ENCODE measurements around the gene AKT2. TPM values are rescaled to one million over a fixed set of nuclear protein-coding genes. Genes with fewer than 3 reads are reported as not detected.

Gene AKT2
- total and polyA plus RNA-seq, 10 of the 15 experiments (the other 5 are each of a cell fraction or from before 2014, with no cell fraction given) = 1.0 to 185 (median 71.5) TPM

DNA sequence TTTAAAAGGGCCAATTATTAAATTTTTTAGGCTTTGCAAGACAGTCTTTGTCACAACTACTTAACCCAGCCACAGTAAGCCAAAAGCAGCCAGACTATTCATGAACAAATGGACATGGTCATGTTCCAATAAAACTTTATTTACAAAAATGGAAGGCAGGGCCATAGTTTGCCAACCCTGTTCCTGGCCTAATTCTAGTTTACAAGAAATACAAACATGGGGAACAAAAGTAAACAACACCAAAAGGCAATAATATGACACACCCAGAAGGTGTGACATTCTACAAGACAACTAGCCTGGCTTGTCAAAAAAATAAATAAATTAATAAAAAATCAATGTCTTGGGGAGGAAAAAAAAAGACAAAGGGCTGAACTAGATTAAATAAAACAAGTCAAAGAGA is 33.9 kb downstream of the AKT2 start:
- Histone ChIP-seq H3K4me2 (ENCODE audit: control insufficient read depth, insufficient read depth) (no peak overlapping the region), H4K20me1 (ENCODE audit: control insufficient read depth, insufficient read depth) (no peaks in the 10 kb centered on the region), H3K27me3 (replicated peaks in 1 of 2; ENCODE audit: control insufficient read depth in 2 of 2, insufficient read depth in 2 of 2, low read length in 1 of 2) (no peaks in the 10 kb centered on the region), H3K4me3 (no peak overlapping the region), H3K9me3 (replicated peaks; ENCODE audit: control insufficient read depth, insufficient read depth, low read length) (no peaks in the 10 kb centered on the region), H3K4me1 (ENCODE audit: control insufficient read depth, insufficient read depth, low read length) (no peaks in the 10 kb centered on the region), H3K79me2 (ENCODE audit: control insufficient read depth, insufficient read depth, low read length) (peaks cover 2% of the 10 kb centered on the region; the same call in 1 of the 2 replicates), H3K36me3 (ENCODE audit: control insufficient read depth in 2 of 2, insufficient read depth in 2 of 2, low read length in 1 of 2) (peaks cover 25 to 29% of the 10 kb centered on the region in 2 experiments; a peak in 3 of 4 replicates), H3K27ac (ENCODE audit: control insufficient read depth, insufficient read depth) (no peak overlapping the region), H3K9ac (ENCODE audit: control insufficient read depth, insufficient read depth, low read length) (no peak overlapping the region), H2AFZ (ENCODE audit: control insufficient read depth, low read depth, low read length) (no peak overlapping the region)
- BruUV-seq (replicated peaks) = TSS peak; percentile 42
- CTCF ChIA-PET = no interaction called here
- TF ChIP-seq POU2F2 (IDR thresholded peaks at IDR 0.05; ENCODE audit: borderline replicate concordance, low read depth, low read length) = no peak
- TF ChIP-seq, protein P1, sequence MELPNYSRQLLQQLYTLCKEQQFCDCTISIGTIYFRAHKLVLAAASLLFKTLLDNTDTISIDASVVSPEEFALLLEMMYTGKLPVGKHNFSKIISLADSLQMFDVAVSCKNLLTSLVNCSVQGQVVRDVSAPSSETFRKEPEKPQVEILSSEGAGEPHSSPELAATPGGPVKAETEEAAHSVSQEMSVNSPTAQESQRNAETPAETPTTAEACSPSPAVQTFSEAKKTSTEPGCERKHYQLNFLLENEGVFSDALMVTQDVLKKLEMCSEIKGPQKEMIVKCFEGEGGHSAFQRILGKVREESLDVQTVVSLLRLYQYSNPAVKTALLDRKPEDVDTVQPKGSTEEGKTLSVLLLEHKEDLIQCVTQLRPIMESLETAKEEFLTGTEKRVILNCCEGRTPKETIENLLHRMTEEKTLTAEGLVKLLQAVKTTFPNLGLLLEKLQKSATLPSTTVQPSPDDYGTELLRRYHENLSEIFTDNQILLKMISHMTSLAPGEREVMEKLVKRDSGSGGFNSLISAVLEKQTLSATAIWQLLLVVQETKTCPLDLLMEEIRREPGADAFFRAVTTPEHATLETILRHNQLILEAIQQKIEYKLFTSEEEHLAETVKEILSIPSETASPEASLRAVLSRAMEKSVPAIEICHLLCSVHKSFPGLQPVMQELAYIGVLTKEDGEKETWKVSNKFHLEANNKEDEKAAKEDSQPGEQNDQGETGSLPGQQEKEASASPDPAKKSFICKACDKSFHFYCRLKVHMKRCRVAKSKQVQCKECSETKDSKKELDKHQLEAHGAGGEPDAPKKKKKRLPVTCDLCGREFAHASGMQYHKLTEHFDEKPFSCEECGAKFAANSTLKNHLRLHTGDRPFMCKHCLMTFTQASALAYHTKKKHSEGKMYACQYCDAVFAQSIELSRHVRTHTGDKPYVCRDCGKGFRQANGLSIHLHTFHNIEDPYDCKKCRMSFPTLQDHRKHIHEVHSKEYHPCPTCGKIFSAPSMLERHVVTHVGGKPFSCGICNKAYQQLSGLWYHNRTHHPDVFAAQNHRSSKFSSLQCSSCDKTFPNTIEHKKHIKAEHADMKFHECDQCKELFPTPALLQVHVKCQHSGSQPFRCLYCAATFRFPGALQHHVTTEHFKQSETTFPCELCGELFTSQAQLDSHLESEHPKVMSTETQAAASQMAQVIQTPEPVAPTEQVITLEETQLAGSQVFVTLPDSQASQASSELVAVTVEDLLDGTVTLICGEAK (IDR thresholded peaks at IDR 0.05; ENCODE audit: borderline replicate concordance) = peak; percentile 82
- SMC1A ChIA-PET (ENCODE audit: uncharacterized antibody, unreplicated experiment) = no interaction called here
- RAD21 ChIA-PET (ENCODE audit: unreplicated experiment) = no interaction called here
- in situ Hi-C loops (cut with MboI) = no loop called here
- FAIRE-seq (no peak), DNase-seq (ENCODE audit: low read depth, low spot score) (no peak), ATAC-seq (no peak)
- intact Hi-C loops (cut with micrococcal nuclease; ENCODE audit: unreplicated experiment) = no loop called here
- POLR2A ChIA-PET = no interaction called here

DNA sequence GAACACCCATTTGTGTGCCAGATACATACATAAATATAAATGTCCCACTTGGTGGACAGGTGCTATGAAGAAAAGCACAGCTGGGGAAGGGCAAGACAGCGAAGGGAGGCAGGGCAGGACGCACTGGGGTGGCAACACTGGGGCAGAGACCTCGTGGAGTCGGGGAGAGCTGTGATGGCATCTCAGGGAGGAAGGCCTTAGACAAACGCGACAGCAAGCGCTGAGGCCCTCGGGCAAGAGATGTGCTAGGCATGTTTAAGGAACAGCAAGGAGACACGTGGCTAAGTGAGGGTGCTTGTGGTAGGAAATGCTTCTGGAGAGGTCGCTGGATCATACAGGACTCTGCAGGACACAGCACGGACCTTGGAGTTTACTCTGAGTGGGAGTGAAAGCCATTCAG is 35.4 kb downstream of the AKT2 start:
- H3K79me2 ChIP-seq (ENCODE audit: control insufficient read depth, insufficient read depth, low read length) = peaks cover 2% of the 10 kb centered on the region; the same call in 1 of the 2 replicates
- POLR2A ChIA-PET = no interaction called here
- in situ Hi-C loops (cut with MboI) = no loop called here
- CTCF ChIA-PET = interaction anchor here (1.1 kb wide), 1 partner anchor 24 kb away, joined by 3 read pairs; no protein-coding TSS in a partner anchor
- no peaks in the 10 kb centered on the region for H4K20me1 ChIP-seq (ENCODE audit: control insufficient read depth, insufficient read depth)
- BruUV-seq (replicated peaks) = no TSS peak
- RAD21 ChIA-PET (ENCODE audit: unreplicated experiment) = no interaction called here
- ATAC-seq = no peak
- DNase-seq (ENCODE audit: low read depth, low spot score) = no peak
- no peaks in the 10 kb centered on the region for H3K9me3 ChIP-seq (replicated peaks; ENCODE audit: control insufficient read depth, insufficient read depth, low read length)
- no peak overlapping the region for H3K27ac ChIP-seq (ENCODE audit: control insufficient read depth, insufficient read depth)
- H2AFZ ChIP-seq (ENCODE audit: control insufficient read depth, low read depth, low read length) = no peak overlapping the region
- WGBS (ENCODE audit: insufficient coverage, insufficient replicate concordance, low lambda C conversion rate, missing lambda C conversion rate) = 93% methylated on average over 11 of the region's 11 CpGs
- H3K27me3 ChIP-seq (replicated peaks in 1 of 2; ENCODE audit: control insufficient read depth in 2 of 2, insufficient read depth in 2 of 2, low read length in 1 of 2) = no peaks in the 10 kb centered on the region
- FAIRE-seq = no peak
- no peaks in the 10 kb centered on the region for H3K4me1 ChIP-seq (ENCODE audit: control insufficient read depth, insufficient read depth, low read length)
- intact Hi-C loops (cut with micrococcal nuclease; ENCODE audit: unreplicated experiment) = no loop called here
- no peak overlapping the region for H3K4me3 ChIP-seq
- no peak overlapping the region for H3K4me2 ChIP-seq (ENCODE audit: control insufficient read depth, insufficient read depth)
- peaks cover 14 to 18% of the 10 kb centered on the region in 2 experiments; a peak in 3 of 4 replicates for H3K36me3 ChIP-seq (ENCODE audit: control insufficient read depth in 2 of 2, insufficient read depth in 2 of 2, low read length in 1 of 2)
- H3K9ac ChIP-seq (ENCODE audit: control insufficient read depth, insufficient read depth, low read length) = no peak overlapping the region
- SMC1A ChIA-PET (ENCODE audit: uncharacterized antibody, unreplicated experiment) = no interaction called here
- TF ChIP-seq, protein P2, sequence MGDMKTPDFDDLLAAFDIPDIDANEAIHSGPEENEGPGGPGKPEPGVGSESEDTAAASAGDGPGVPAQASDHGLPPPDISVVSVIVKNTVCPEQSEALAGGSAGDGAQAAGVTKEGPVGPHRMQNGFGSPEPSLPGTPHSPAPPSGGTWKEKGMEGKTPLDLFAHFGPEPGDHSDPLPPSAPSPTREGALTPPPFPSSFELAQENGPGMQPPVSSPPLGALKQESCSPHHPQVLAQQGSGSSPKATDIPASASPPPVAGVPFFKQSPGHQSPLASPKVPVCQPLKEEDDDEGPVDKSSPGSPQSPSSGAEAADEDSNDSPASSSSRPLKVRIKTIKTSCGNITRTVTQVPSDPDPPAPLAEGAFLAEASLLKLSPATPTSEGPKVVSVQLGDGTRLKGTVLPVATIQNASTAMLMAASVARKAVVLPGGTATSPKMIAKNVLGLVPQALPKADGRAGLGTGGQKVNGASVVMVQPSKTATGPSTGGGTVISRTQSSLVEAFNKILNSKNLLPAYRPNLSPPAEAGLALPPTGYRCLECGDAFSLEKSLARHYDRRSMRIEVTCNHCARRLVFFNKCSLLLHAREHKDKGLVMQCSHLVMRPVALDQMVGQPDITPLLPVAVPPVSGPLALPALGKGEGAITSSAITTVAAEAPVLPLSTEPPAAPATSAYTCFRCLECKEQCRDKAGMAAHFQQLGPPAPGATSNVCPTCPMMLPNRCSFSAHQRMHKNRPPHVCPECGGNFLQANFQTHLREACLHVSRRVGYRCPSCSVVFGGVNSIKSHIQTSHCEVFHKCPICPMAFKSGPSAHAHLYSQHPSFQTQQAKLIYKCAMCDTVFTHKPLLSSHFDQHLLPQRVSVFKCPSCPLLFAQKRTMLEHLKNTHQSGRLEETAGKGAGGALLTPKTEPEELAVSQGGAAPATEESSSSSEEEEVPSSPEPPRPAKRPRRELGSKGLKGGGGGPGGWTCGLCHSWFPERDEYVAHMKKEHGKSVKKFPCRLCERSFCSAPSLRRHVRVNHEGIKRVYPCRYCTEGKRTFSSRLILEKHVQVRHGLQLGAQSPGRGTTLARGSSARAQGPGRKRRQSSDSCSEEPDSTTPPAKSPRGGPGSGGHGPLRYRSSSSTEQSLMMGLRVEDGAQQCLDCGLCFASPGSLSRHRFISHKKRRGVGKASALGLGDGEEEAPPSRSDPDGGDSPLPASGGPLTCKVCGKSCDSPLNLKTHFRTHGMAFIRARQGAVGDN (IDR thresholded peaks at IDR 0.05) = no peak
- TF ChIP-seq EP300 (IDR thresholded peaks at IDR 0.05; ENCODE audit: borderline replicate concordance in 1 of 2, control insufficient read depth in 1 of 2, low read depth in 2 of 2, low read length in 2 of 2) (no peak), ZNF384 (IDR thresholded peaks at IDR 0.05; ENCODE audit: borderline replicate concordance, low read depth, low read length) (no peak), POU2F2 (IDR thresholded peaks at IDR 0.05; ENCODE audit: borderline replicate concordance, low read depth, low read length) (no peak)
- TF ChIP-seq, protein P3, sequence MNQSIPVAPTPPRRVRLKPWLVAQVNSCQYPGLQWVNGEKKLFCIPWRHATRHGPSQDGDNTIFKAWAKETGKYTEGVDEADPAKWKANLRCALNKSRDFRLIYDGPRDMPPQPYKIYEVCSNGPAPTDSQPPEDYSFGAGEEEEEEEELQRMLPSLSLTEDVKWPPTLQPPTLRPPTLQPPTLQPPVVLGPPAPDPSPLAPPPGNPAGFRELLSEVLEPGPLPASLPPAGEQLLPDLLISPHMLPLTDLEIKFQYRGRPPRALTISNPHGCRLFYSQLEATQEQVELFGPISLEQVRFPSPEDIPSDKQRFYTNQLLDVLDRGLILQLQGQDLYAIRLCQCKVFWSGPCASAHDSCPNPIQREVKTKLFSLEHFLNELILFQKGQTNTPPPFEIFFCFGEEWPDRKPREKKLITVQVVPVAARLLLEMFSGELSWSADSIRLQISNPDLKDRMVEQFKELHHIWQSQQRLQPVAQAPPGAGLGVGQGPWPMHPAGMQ (IDR thresholded peaks at IDR 0.05; ENCODE audit: borderline replicate concordance) = no peak

All from GM12878 (cell line).